ENCODE measurements around the gene GPRC5B.

DNA sequence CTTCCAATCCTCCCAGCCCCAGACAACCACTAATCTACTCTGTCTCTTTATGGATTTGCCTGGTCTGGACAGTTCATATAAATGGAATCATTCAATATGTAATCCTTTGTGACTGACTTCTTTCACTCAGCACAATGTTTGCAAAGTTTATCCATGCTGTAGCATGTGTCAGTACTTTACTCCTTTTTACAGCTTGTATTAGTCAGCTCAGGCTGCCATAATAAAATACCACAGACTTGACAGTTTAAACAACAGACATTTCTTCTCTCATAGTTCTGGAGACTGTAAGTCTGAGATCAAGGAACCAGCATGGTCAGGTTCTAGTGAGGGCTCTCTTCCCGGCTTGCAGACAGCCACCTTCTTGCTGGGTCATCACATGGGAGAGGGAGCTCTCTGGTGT, 41.3 kb downstream of the GPRC5B start:
- TF ChIP-seq POLR2A (IDR thresholded peaks at IDR 0.05; ENCODE audit: low read length) (no peak), GATA1 (IDR thresholded peaks at IDR 0.05; ENCODE audit: low read depth, low read length) (no peak)
